ENCODE data around the gene CWF19L2. TPM values are rescaled to one million over a fixed set of nuclear protein-coding genes. Genes with fewer than 3 reads are reported as not detected.

The CWF19L2 gene
- total RNA-seq, 2 donors from 2014 or later, result 21.1 to 27.4 TPM

DNA sequence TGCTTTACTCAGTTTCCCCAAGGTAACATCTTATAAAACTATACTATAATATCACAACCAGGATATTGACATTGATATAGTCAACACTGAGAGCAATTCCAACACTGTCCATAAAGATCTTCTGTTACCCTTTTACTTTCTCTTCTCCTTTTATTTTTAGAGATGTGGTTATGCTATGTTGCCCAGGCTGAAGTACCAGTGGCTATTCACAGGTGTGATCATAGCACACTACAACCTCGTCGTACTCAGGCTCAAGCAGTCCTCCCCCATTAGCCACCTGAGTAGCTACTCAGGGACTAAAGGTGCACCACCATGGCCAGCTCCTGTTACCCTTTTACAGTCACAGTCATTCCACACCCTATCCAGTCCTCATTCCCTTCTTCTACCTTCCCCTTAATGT lies 119.7 kb downstream of the CWF19L2 start:
- no peak for DNase-seq
- Mint-ChIP-seq H3K9me3 (peaks cover 4% of the 10 kb centered on the region), H3K27me3 (ENCODE audit: insufficient read depth) (no peaks in the 10 kb centered on the region), H3K36me3 (ENCODE audit: low read depth) (peaks cover 7% of the 10 kb centered on the region), H3K27ac (no peak overlapping the region), H3K4me3 (no peak overlapping the region), H3K4me1 (no peaks in the 10 kb centered on the region)
- Histone ChIP-seq H3K4me3 (ENCODE audit: low read length) (no peak overlapping the region), H3K4me1 (ENCODE audit: control insufficient read depth, insufficient read depth, low read length) (no peaks in the 10 kb centered on the region), H3K36me3 (ENCODE audit: control insufficient read depth, insufficient read depth, low read length) (peaks cover 10% of the 10 kb centered on the region), H3K9ac (ENCODE audit: extremely low read depth, low read length, poor library complexity, severe bottlenecking) (no peak overlapping the region), H3K27me3 (ENCODE audit: control insufficient read depth, insufficient read depth, low read length, poor library complexity, severe bottlenecking) (no peaks in the 10 kb centered on the region), H3K27ac (ENCODE audit: low read depth, low read length) (no peak overlapping the region), H3K9me3 (ENCODE audit: control insufficient read depth, low read length) (peaks cover 5% of the 10 kb centered on the region)
- TF ChIP-seq, protein P1, sequence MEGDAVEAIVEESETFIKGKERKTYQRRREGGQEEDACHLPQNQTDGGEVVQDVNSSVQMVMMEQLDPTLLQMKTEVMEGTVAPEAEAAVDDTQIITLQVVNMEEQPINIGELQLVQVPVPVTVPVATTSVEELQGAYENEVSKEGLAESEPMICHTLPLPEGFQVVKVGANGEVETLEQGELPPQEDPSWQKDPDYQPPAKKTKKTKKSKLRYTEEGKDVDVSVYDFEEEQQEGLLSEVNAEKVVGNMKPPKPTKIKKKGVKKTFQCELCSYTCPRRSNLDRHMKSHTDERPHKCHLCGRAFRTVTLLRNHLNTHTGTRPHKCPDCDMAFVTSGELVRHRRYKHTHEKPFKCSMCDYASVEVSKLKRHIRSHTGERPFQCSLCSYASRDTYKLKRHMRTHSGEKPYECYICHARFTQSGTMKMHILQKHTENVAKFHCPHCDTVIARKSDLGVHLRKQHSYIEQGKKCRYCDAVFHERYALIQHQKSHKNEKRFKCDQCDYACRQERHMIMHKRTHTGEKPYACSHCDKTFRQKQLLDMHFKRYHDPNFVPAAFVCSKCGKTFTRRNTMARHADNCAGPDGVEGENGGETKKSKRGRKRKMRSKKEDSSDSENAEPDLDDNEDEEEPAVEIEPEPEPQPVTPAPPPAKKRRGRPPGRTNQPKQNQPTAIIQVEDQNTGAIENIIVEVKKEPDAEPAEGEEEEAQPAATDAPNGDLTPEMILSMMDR (conservative IDR thresholded peaks at IDR 0.05), result no peak
- 93% methylated on average over 2 of the region's 2 CpGs; no CpG with 5 or more reads in 1 of the 2 experiments for WGBS, 2 experiments (ENCODE audit: insufficient coverage in 1 of 2, insufficient read length in 1 of 2)

DNA sequence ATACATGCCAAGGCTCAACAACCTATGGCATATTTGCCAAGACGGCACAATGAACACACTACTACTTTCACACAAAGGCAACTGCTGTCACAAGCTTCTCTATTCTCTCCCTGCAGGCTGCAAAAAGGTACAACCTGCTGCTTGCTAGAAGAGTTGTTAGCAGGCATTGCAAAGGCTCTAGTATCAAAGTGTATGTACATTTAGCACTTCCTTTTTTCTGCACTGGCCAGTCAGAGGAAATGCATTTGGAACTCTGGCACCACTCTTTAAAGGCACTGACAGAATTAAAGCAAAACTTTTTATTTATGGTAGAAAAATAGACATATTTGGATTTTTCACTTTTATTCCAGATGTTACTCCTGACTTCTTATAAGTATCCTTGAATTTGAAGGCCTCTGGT lies 125.9 kb downstream of the CWF19L2 start:
- TF ChIP-seq, protein P1 (conservative IDR thresholded peaks at IDR 0.05), result no peak
- no peaks in the 10 kb centered on the region for H3K4me1 Mint-ChIP-seq
- Histone ChIP-seq H3K9me3 (ENCODE audit: control insufficient read depth, low read length) (no peaks in the 10 kb centered on the region), H3K27me3 (ENCODE audit: control insufficient read depth, insufficient read depth, low read length, poor library complexity, severe bottlenecking) (no peaks in the 10 kb centered on the region), H3K4me3 (ENCODE audit: low read length) (no peak overlapping the region), H3K27ac (ENCODE audit: low read depth, low read length) (no peak overlapping the region), H3K4me1 (ENCODE audit: control insufficient read depth, insufficient read depth, low read length) (no peaks in the 10 kb centered on the region), H3K9ac (ENCODE audit: extremely low read depth, low read length, poor library complexity, severe bottlenecking) (no peak overlapping the region), H3K36me3 (ENCODE audit: control insufficient read depth, insufficient read depth, low read length) (peaks cover 21% of the 10 kb centered on the region)
- no peaks in the 10 kb centered on the region for H3K9me3 Mint-ChIP-seq
- no peak overlapping the region for H3K27ac Mint-ChIP-seq
- H3K36me3 Mint-ChIP-seq (ENCODE audit: low read depth), result peaks cover 14% of the 10 kb centered on the region
- WGBS, 2 experiments (ENCODE audit: insufficient coverage in 1 of 2, insufficient read length in 1 of 2), result 83 to 95% methylated on average over 1 of the region's 1 CpG
- DNase-seq, result no peak
- no peak overlapping the region for H3K4me3 Mint-ChIP-seq
- no peaks in the 10 kb centered on the region for H3K27me3 Mint-ChIP-seq (ENCODE audit: insufficient read depth)

DNA sequence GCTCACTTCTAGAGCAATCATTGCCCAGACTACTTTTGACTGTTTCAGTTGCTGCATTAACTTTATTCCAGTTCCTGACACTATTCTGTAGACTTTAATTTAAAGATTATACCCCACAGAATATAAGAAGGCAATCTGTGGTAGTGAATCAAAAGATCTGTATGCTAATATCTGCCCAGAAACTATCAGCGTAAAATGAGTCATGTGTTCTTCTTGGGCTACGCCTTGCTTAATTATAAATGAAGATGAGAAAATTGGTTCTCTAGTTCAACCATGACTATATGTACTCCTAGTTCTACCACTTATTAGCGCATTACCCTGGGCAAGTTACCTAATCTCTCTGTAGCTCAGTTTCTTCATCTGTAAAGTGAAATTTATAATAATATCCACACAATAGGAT lies 128.5 kb downstream of the CWF19L2 start:
- TF ChIP-seq, protein P1 (conservative IDR thresholded peaks at IDR 0.05), result no peak
- Histone ChIP-seq H3K4me1 (ENCODE audit: control insufficient read depth, insufficient read depth, low read length) (no peaks in the 10 kb centered on the region), H3K9me3 (ENCODE audit: control insufficient read depth, low read length) (no peaks in the 10 kb centered on the region), H3K27ac (ENCODE audit: low read depth, low read length) (no peak overlapping the region), H3K4me3 (ENCODE audit: low read length) (no peak overlapping the region), H3K9ac (ENCODE audit: extremely low read depth, low read length, poor library complexity, severe bottlenecking) (no peak overlapping the region), H3K27me3 (ENCODE audit: control insufficient read depth, insufficient read depth, low read length, poor library complexity, severe bottlenecking) (no peaks in the 10 kb centered on the region), H3K36me3 (ENCODE audit: control insufficient read depth, insufficient read depth, low read length) (peaks cover 20% of the 10 kb centered on the region)
- Mint-ChIP-seq H3K4me1 (no peaks in the 10 kb centered on the region), H3K36me3 (ENCODE audit: low read depth) (peaks cover 20% of the 10 kb centered on the region), H3K27ac (no peak overlapping the region), H3K9me3 (no peaks in the 10 kb centered on the region), H3K27me3 (ENCODE audit: insufficient read depth) (no peaks in the 10 kb centered on the region), H3K4me3 (no peak overlapping the region)
- no peak for DNase-seq
- 94% methylated on average over 3 of the region's 3 CpGs; no CpG with 5 or more reads in 1 of the 2 experiments for WGBS, 2 experiments (ENCODE audit: insufficient coverage in 1 of 2, insufficient read length in 1 of 2)
